ENCODE measurements around the gene MORC3.
"Not testable (repeated sequence)": the region's sequence is repeated elsewhere in the genome, so short reads cannot be mapped to it uniquely, and the experiment has no call there.

Gene MORC3

DNA sequence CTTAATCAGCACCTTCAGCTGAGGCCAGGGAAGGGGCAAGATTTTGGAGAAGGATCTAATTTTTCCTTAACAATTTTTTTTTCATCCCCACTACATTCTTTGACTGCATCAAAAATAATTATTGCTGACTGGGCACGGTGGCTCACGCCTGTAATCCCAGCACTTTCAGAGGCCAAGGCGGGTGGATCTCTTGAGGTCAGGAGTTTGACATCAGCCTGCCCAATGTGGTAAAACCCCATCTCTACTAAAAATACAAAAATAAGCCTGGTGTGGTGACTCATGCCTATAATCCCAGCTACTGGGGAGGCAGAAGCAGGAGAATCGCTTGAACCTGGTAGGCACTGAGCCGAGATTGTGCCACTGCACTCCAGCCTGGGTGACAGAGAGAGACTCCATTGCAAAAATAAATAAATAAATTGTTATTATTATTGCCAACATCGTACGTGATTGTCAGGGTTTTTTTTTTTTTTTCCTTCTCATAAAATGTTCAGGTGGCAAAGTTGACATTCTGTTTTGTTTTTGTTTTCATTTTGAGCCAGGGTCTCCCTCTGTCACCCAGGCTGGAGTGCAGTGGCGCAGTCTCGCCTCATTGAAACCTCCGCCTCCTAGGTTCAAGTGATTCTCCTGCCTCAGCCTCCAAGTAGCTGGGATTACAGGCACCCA lies 37.3 kb upstream of the MORC3 start:
- H3K4me1 ChIP-seq (ENCODE audit: control insufficient read depth, low read length): peaks cover 26% of the 10 kb centered on the region
- H3K27ac ChIP-seq (ENCODE audit: low read depth, low read length): no peak overlapping the region
- H3K4me3 ChIP-seq (ENCODE audit: low read length): no peak overlapping the region
- H3K79me2 ChIP-seq (ENCODE audit: control insufficient read depth, low read length): no peaks in the 10 kb centered on the region
- H3F3A ChIP-seq (ENCODE audit: control insufficient read depth, insufficient read depth): no peaks in the 10 kb centered on the region
- no peaks in the 10 kb centered on the region for H3K9me3 ChIP-seq (ENCODE audit: control insufficient read depth, insufficient read depth, low read length)
- TF ChIP-seq CTCF (IDR thresholded peaks at IDR 0.05; ENCODE audit: low read depth, low read length, poor library complexity, severe bottlenecking) (no peak), EZH2phosphoT487 (IDR thresholded peaks at IDR 0.05; ENCODE audit: borderline replicate concordance, low read length) (no peak)
- H3K4me2 ChIP-seq (ENCODE audit: low read length): no peak overlapping the region
- no peaks in the 10 kb centered on the region for H3K9me2 ChIP-seq (replicated peaks; ENCODE audit: control insufficient read depth, low read length)
- H3K36me3 ChIP-seq (ENCODE audit: control insufficient read depth, low read length): no peaks in the 10 kb centered on the region
- no peaks in the 10 kb centered on the region for H4K20me1 ChIP-seq (ENCODE audit: control insufficient read depth, insufficient read depth, low read depth, low read length)
- H3K27me3 ChIP-seq (ENCODE audit: control insufficient read depth, low read length): no peaks in the 10 kb centered on the region

GRCh38 chr21:36283231-36283622 lies 36.8 kb upstream of the MORC3 start:
- H3K9me2 ChIP-seq (replicated peaks; ENCODE audit: control insufficient read depth, low read length); H3K9me3 ChIP-seq (ENCODE audit: control insufficient read depth, insufficient read depth, low read length); H3K79me2 ChIP-seq (ENCODE audit: control insufficient read depth, low read length); H3K4me2 ChIP-seq (ENCODE audit: low read length); H3K4me3 ChIP-seq (ENCODE audit: low read length); H3K27me3 ChIP-seq (ENCODE audit: control insufficient read depth, low read length); H3K27ac ChIP-seq (ENCODE audit: low read depth, low read length); H3K36me3 ChIP-seq (ENCODE audit: control insufficient read depth, low read length); H3F3A ChIP-seq (ENCODE audit: control insufficient read depth, insufficient read depth); H4K20me1 ChIP-seq (ENCODE audit: control insufficient read depth, insufficient read depth, low read depth, low read length): not testable (repeated sequence)
- peaks cover 31% of the 10 kb centered on the region for H3K4me1 ChIP-seq (ENCODE audit: control insufficient read depth, low read length)

DNA sequence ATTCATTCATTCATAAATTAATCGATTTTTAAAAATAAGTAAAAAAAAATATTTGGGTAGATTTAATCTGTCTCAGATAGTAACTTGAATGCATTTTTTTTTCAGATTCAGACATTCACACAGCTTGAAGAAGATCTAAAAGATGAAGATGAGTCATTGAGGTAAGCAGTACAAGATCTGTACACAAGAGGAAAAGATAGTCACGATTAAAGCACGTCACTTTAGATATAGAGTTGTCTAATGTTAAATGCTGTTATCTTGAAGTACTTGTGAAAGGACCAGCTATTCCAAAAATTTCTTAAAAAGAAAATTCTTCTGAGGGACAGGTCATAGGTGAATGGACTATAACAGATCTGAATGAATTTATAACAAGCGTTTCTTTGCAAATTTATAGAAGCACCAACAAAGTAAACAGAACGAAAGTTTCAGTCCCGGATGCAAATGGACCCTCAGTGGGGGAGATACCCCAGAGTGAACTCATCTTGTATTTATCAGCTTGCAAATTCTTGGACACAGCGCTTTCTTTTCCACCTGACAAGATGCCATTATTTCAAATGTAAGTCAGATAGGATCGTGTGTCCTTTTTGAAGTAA lies 31.2 kb upstream of the MORC3 start:
- Histone ChIP-seq H3K9me2 (replicated peaks; ENCODE audit: control insufficient read depth, low read length) (no peaks in the 10 kb centered on the region), H3K4me3 (ENCODE audit: low read length) (peak overlapping the region; percentile 61), H3F3A (ENCODE audit: control insufficient read depth, insufficient read depth) (peaks cover 3% of the 10 kb centered on the region; the same call in 1 of the 2 replicates), H3K36me3 (ENCODE audit: control insufficient read depth, low read length) (peaks cover 6% of the 10 kb centered on the region; the same call in 1 of the 2 replicates), H3K4me1 (ENCODE audit: control insufficient read depth, low read length) (peaks cover 32% of the 10 kb centered on the region), H3K4me2 (ENCODE audit: low read length) (peak overlapping the region; percentile 81), H3K27me3 (ENCODE audit: control insufficient read depth, low read length) (no peaks in the 10 kb centered on the region), H3K27ac (ENCODE audit: low read depth, low read length) (peak overlapping the region; percentile 65), H4K20me1 (ENCODE audit: control insufficient read depth, insufficient read depth, low read depth, low read length) (no peaks in the 10 kb centered on the region), H3K9me3 (ENCODE audit: control insufficient read depth, insufficient read depth, low read length) (no peaks in the 10 kb centered on the region), H3K79me2 (ENCODE audit: control insufficient read depth, low read length) (no peaks in the 10 kb centered on the region)
- TF ChIP-seq CTCF (IDR thresholded peaks at IDR 0.05; ENCODE audit: low read depth, low read length, poor library complexity, severe bottlenecking) (no peak), EZH2phosphoT487 (IDR thresholded peaks at IDR 0.05; ENCODE audit: borderline replicate concordance, low read length) (no peak)

DNA sequence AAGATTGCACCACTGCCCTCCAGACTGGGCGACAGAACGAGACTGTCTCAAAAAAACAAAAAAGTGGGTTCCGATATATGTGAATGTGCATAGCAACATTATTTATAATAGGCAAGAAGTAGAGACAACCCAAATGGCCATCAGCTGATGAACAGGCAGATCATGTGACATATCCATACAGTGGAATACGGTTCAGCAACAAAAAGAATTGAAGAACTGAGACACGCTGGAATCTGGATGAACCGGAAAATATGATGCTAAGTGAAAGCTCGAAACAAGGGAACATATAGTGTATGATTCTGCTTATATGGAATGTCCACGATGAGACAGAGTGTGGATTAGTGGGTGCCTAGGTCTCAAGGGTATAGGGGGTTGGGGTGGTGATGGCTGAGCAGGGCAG lies 28.5 kb upstream of the MORC3 start:
- peaks cover 26% of the 10 kb centered on the region for H3K4me1 ChIP-seq (ENCODE audit: control insufficient read depth, low read length)
- H3K36me3 ChIP-seq (ENCODE audit: control insufficient read depth, low read length): peaks cover 6% of the 10 kb centered on the region; the same call in 1 of the 2 replicates
- no peaks in the 10 kb centered on the region for H4K20me1 ChIP-seq (ENCODE audit: control insufficient read depth, insufficient read depth, low read depth, low read length)
- H3K4me2 ChIP-seq (ENCODE audit: low read length): no peak overlapping the region
- no peak overlapping the region for H3K4me3 ChIP-seq (ENCODE audit: low read length)
- H3F3A ChIP-seq (ENCODE audit: control insufficient read depth, insufficient read depth): peaks cover 3% of the 10 kb centered on the region; the same call in 1 of the 2 replicates
- H3K9me2 ChIP-seq (replicated peaks; ENCODE audit: control insufficient read depth, low read length): no peaks in the 10 kb centered on the region
- H3K27ac ChIP-seq (ENCODE audit: low read depth, low read length): no peak overlapping the region
- H3K27me3 ChIP-seq (ENCODE audit: control insufficient read depth, low read length): no peaks in the 10 kb centered on the region
- no peak for TF ChIP-seq CTCF (IDR thresholded peaks at IDR 0.05; ENCODE audit: low read depth, low read length, poor library complexity, severe bottlenecking)
- TF ChIP-seq EZH2phosphoT487 (IDR thresholded peaks at IDR 0.05; ENCODE audit: borderline replicate concordance, low read length): no peak
- no peaks in the 10 kb centered on the region for H3K9me3 ChIP-seq (ENCODE audit: control insufficient read depth, insufficient read depth, low read length)
- H3K79me2 ChIP-seq (ENCODE audit: control insufficient read depth, low read length): no peaks in the 10 kb centered on the region
